Mucosa of stomach (tissue), 1 donor: ENCODE results near the gene SETX.

Experiments
- H3K27me3 ChIP-seq: one replicate; pipeline ENCODE4 v1.7.0; 2013; ENCODE audit warnings: mild to moderate bottlenecking, low read length; ENCODE audit not compliant: control insufficient read depth, insufficient read depth
- H3K36me3 ChIP-seq: one replicate; pipeline ENCODE4 v1.7.0; 2013; ENCODE audit warnings: low read length; ENCODE audit not compliant: control insufficient read depth, insufficient read depth
- H3K4me1 ChIP-seq: one replicate; pipeline ENCODE4 v1.7.0; 2013; ENCODE audit warnings: mild to moderate bottlenecking, low read length; ENCODE audit not compliant: control insufficient read depth, insufficient read depth
- H3K4me3 ChIP-seq: one replicate; pipeline ENCODE4 v1.7.0; 2013; ENCODE audit warnings: low read length
- H3K9ac ChIP-seq: one replicate; pipeline ENCODE4 v1.7.0; 2013; ENCODE audit warnings: mild to moderate bottlenecking, low read length, moderate library complexity
- H3K9me3 ChIP-seq: one replicate; pipeline ENCODE4 v1.7.0; 2013; ENCODE audit warnings: mild to moderate bottlenecking, low read length, moderate library complexity; ENCODE audit not compliant: control insufficient read depth
- donor health status: Pancreatic carcinoma.

SETX gene

DNA sequence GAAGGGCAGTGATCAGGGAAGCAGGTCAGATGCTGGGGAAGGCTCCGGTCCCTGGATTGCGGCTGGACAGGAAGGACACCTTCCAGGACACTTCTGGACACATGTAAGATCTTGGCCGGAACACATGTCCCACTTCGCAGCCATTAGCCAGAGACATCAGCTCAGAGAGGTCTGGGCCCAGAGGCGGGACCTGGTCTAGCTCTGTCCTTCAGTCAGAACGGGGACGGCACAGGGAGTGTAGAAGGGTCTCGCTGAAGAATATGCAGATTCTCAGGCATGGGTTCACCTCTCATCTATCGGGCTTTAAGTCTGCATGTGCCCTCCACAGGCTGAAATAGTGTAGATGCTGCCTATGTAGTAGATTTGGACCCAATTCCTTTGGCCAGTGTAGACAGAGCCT is 119.7 kb downstream of the SETX start:
- H3K4me1 ChIP-seq: no peaks in the 10 kb centered on the region
- H3K27me3 ChIP-seq: peaks cover 29% of the 10 kb centered on the region
- no peaks in the 10 kb centered on the region for H3K9me3 ChIP-seq
- H3K9ac ChIP-seq: no peak overlapping the region
- no peaks in the 10 kb centered on the region for H3K36me3 ChIP-seq
- H3K4me3 ChIP-seq: no peak overlapping the region

DNA sequence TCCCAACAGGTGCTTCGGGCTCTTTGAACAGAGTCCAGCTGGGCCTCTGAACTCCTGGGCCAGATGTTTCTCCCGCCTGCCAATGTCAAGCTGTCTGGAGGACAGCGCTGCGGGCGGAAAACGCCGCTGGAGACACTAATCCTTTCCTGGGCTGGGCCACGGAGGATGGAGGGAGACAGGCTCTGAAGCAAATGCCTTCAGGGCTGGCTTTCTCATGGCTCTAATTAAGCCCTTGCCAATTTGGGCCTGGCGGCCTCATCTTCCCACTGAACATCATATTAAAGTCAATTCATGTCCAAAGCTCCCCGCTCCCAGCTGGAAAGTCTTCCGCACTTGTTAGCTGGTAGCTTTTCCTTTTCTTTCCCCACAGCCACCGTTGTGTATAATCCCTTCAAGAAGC is 120.3 kb downstream of the SETX start:
- Histone ChIP-seq H3K9ac (no peak overlapping the region), H3K9me3 (no peaks in the 10 kb centered on the region), H3K36me3 (no peaks in the 10 kb centered on the region), H3K27me3 (peaks cover 24% of the 10 kb centered on the region), H3K4me3 (no peak overlapping the region), H3K4me1 (no peaks in the 10 kb centered on the region)

- Histone ChIP-seq H3K4me3 (no peak overlapping the region), H3K9ac (no peak overlapping the region), H3K27me3 (peaks cover 24% of the 10 kb centered on the region), H3K36me3 (no peaks in the 10 kb centered on the region), H3K4me1 (no peaks in the 10 kb centered on the region), H3K9me3 (no peaks in the 10 kb centered on the region)
Observed at GRCh38 chr9:132233138-132233537, 121.6 kb downstream of the SETX start.

GRCh38 chr9:132232522-132232921 is 122.3 kb downstream of the SETX start:
- Histone ChIP-seq H3K27me3 (peaks cover 24% of the 10 kb centered on the region), H3K36me3 (no peaks in the 10 kb centered on the region), H3K4me3 (no peak overlapping the region), H3K4me1 (no peaks in the 10 kb centered on the region), H3K9ac (no peak overlapping the region), H3K9me3 (no peaks in the 10 kb centered on the region)

GRCh38 chr9:132231019-132231701 is 123.6 kb downstream of the SETX start:
- Histone ChIP-seq H3K9me3 (no peaks in the 10 kb centered on the region), H3K27me3 (peaks cover 14% of the 10 kb centered on the region)

GRCh38 chr9:132230605-132231004 is 124.2 kb downstream of the SETX start:
- no peak overlapping the region for H3K4me3 ChIP-seq
- H3K9ac ChIP-seq: no peak overlapping the region
- no peaks in the 10 kb centered on the region for H3K4me1 ChIP-seq
- peaks cover 9% of the 10 kb centered on the region for H3K27me3 ChIP-seq
- no peaks in the 10 kb centered on the region for H3K36me3 ChIP-seq
- H3K9me3 ChIP-seq: no peaks in the 10 kb centered on the region

More at GRCh38 chr9:132231019-132231701, 123.6 kb downstream of the SETX start:
- no peak overlapping the region for H3K9ac ChIP-seq
- no peak overlapping the region for H3K4me3 ChIP-seq
- no peaks in the 10 kb centered on the region for H3K4me1 ChIP-seq
- no peaks in the 10 kb centered on the region for H3K36me3 ChIP-seq

DNA sequence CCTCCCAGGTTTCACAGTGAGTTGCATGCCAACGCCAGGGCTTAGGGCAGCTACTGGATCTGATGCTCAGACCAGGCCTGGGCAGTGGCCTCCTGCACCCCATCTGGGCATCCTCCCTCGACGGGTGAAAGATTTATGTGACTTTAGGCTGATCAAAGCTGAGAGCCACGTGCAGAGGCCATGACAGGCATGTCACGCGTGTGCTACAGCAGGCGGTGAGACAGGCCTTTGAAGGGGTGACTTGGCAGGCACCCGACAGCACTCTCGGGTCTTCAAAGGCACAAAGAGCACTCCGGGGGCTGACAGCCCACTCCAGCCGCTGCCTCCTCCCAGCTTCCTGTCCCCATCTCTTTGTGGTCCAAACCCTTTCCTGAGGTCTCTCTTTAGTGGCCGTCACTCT is 126.7 kb downstream of the SETX start:
- H3K9me3 ChIP-seq: no peaks in the 10 kb centered on the region
- H3K4me3 ChIP-seq: no peak overlapping the region
- no peak overlapping the region for H3K9ac ChIP-seq
- peaks cover 9% of the 10 kb centered on the region for H3K27me3 ChIP-seq
- H3K36me3 ChIP-seq: no peaks in the 10 kb centered on the region
- no peaks in the 10 kb centered on the region for H3K4me1 ChIP-seq

DNA sequence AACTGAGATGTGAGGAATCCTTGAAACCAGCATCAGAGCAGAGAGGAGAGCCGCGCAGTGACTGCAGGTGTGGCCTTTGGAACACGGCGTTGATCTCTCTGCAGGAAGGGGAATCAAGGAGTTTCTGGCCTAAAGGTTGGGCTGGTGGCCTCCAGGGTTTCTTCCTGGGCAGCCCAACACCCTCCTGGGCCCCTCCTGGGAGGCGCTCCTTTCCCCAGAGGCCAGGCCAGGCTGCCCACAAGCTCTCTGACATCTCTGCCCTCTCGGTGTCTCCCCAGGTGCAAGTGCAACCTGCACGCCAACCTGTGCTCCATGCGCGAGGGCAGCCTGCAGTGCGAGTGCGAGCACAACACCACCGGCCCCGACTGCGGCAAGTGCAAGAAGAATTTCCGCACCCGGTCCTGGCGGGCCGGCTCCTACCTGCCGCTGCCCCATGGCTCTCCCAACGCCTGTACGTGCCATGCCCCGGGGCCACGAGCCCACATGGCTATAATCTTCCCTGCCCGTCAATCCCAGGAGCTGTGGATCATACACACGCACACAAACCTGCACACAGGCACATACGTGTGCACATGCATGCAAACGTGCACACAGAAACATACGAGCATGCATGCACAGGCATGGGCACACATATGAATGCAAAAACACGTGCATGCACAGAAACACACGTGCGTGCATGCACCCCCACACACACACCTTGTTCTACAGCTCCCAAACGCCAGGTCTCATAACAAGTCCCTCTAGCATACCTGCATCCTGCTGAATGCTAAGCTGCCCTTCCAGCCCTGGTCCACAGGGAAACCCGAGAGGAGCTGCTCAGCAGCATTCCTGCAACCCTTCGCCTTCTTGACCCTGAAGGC is 128.0 kb downstream of the SETX start:
- Histone ChIP-seq H3K4me1 (no peaks in the 10 kb centered on the region), H3K36me3 (no peaks in the 10 kb centered on the region), H3K9ac (no peak overlapping the region), H3K27me3 (peaks cover 5% of the 10 kb centered on the region), H3K4me3 (no peak overlapping the region), H3K9me3 (no peaks in the 10 kb centered on the region)

- Histone ChIP-seq H3K9me3 (no peaks in the 10 kb centered on the region), H3K9ac (no peak overlapping the region), H3K4me3 (no peak overlapping the region), H3K4me1 (no peaks in the 10 kb centered on the region), H3K27me3 (no peaks in the 10 kb centered on the region), H3K36me3 (no peaks in the 10 kb centered on the region)
Observed at GRCh38 chr9:132224645-132225044, 130.1 kb downstream of the SETX start.

DNA sequence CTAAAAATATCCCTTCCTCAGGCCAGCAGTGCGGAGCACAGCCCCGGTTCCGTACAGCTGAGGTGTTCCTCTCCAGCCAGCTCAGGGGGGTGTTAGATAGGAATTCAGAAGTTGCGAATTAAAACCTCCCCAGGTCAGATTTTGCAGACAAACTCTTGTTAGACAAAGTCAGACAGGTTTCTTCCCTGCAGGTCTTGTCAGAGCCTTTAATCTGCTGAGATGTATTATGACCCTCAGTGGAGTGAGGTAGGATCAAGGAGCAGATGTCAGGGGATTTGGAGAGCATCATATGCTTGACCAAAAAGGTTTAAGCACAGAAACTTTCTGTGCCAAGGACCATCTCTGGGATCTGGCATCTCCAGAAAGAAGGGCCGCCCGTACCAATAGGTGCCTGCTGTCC is 132.8 kb downstream of the SETX start:
- no peaks in the 10 kb centered on the region for H3K4me1 ChIP-seq
- H3K9me3 ChIP-seq: no peaks in the 10 kb centered on the region
- H3K27me3 ChIP-seq: no peaks in the 10 kb centered on the region
- no peak overlapping the region for H3K4me3 ChIP-seq
- H3K36me3 ChIP-seq: no peaks in the 10 kb centered on the region
- H3K9ac ChIP-seq: no peak overlapping the region

DNA sequence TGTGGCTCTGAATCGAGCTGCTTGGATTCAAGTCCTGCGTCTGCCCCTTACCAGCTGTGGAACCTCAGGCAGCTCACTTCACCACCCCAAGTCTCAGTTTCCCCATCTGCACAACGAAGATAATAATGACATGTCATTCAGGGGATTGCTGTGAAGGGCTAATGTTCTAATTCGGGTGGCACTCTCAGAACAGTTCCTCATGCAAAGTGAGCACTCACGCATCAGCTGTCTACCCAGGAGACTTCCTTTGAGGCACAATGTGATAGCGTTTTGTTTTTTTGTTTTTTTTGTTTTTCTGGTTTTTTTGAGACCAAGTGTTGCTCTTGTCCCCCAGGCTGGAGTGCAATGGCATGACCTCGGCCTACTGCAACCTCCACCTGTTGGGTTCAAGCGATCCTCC is 136.6 kb downstream of the SETX start:
- Histone ChIP-seq H3K36me3 (no peaks in the 10 kb centered on the region), H3K9ac (no peak overlapping the region), H3K4me1 (peaks cover 4% of the 10 kb centered on the region), H3K27me3 (peaks cover 5% of the 10 kb centered on the region), H3K4me3 (no peak overlapping the region), H3K9me3 (no peaks in the 10 kb centered on the region)

GRCh38 chr9:132216861-132217619 is 137.7 kb downstream of the SETX start:
- H3K4me1 ChIP-seq: peaks cover 4% of the 10 kb centered on the region

More at GRCh38 chr9:132216861-132217619, 137.7 kb downstream of the SETX start:
- Histone ChIP-seq H3K9me3 (no peaks in the 10 kb centered on the region), H3K9ac (no peak overlapping the region), H3K27me3 (peaks cover 5% of the 10 kb centered on the region), H3K4me3 (no peak overlapping the region), H3K36me3 (no peaks in the 10 kb centered on the region)
